ENCODE measurements around the gene ZMYM4.

GRCh38 chr1:35439626-35440025 lies 171.1 kb downstream of the ZMYM4 start:
- TF ChIP-seq CHD2 (IDR thresholded peaks at IDR 0.05; ENCODE audit: low read length, partially characterized antibody): no peak
- no peak for TF ChIP-seq NFE2L2 (conservative IDR thresholded peaks at IDR 0.05; ENCODE audit: low read length)
- no peak for TF ChIP-seq CTCF (IDR thresholded peaks at IDR 0.05)
- TF ChIP-seq RAD21 (conservative IDR thresholded peaks at IDR 0.05 in 1 of 2, IDR thresholded peaks at IDR 0.05 in 1 of 2): no peak
- no peak for TF ChIP-seq HMGXB4 (CRISPR knock-in tag; IDR thresholded peaks at IDR 0.05; ENCODE audit: borderline replicate concordance)
- TF ChIP-seq EP300 (IDR thresholded peaks at IDR 0.05): no peak
- TF ChIP-seq POLR2A (IDR thresholded peaks at IDR 0.05; ENCODE audit: low read length): no peak
- no peak for TF ChIP-seq USF2 (IDR thresholded peaks at IDR 0.05)
- no peak for TF ChIP-seq KDM5A (IDR thresholded peaks at IDR 0.05)
- no peak for TF ChIP-seq RNF2 (IDR thresholded peaks at IDR 0.05; ENCODE audit: borderline replicate concordance, low read depth)
- no peak for TF ChIP-seq MAZ (IDR thresholded peaks at IDR 0.05; ENCODE audit: borderline replicate concordance, low read depth, low read length)
- TF ChIP-seq SREBF2 (IDR thresholded peaks at IDR 0.05): no peak
- TF ChIP-seq GATA3 (IDR thresholded peaks at IDR 0.05; ENCODE audit: borderline replicate concordance): no peak
- no peak for TF ChIP-seq RCOR1 (IDR thresholded peaks at IDR 0.05; ENCODE audit: low read depth, low read length)

Data from A549 (cell line).